H1 (cell line): ENCODE results near the gene RTN4RL1. TPM values are rescaled to one million over a fixed set of nuclear protein-coding genes. Genes with fewer than 3 reads are reported as not detected.
A peak's percentile ranks its signal among the peaks of the same experiment; 100 is the strongest.

ENCODE experiments used
- ASH2L ChIP-seq: fragments of 200-600, 300-600 bp; sonication (generic); IDR thresholded peaks from one replicate; pipeline ENCODE4 v1.7.1; 2017; ENCODE audit warnings: low read length
- BACH1 ChIP-seq: IDR thresholded peaks from 2 replicates; pipeline ENCODE4 v1.6.1; 2012; ENCODE audit warnings: low read length, improper control_type of control experiment
- CHD2 ChIP-seq: IDR thresholded peaks from 2 replicates; pipeline ENCODE4 v1.6.1; 2012; ENCODE audit warnings: low read length, improper control_type of control experiment
- EZH2 ChIP-seq: fragments of 200-600 bp; sonication (generic); IDR thresholded peaks from 2 replicates; pipeline ENCODE4 v1.7.1; 2012; ENCODE audit warnings: low read depth, mild to moderate bottlenecking, moderate library complexity, low read length, inconsistent platforms; ENCODE audit not compliant: severe bottlenecking
- GTF2F1 ChIP-seq: IDR thresholded peaks from 2 replicates; pipeline ENCODE4 v1.6.1; 2012; ENCODE audit warnings: low read depth, low read length, improper control_type of control experiment, borderline replicate concordance
- KDM5A ChIP-seq: fragments of 200-600 bp; IDR thresholded peaks from 2 replicates; pipeline ENCODE4 v1.7.1; 2012; ENCODE audit warnings: mild to moderate bottlenecking, low read length, inconsistent platforms, mixed read lengths
- MAFK ChIP-seq: IDR thresholded peaks from 2 replicates; pipeline ENCODE4 v1.6.1; 2012; ENCODE audit warnings: low read depth, mild to moderate bottlenecking, improper control_type of control experiment, low read length
- SUZ12 ChIP-seq: fragments of 200-600 bp; sonication (generic); IDR thresholded peaks from 2 replicates; pipeline ENCODE4 v1.6.1; 2012; ENCODE audit warnings: mild to moderate bottlenecking, inconsistent platforms, low read length, moderate library complexity, mixed read lengths
- TEAD4 ChIP-seq: IDR thresholded peaks from 2 replicates; pipeline ENCODE4 v1.6.1; 2012; ENCODE audit warnings: low read depth, low read length, inconsistent platforms, mixed read lengths
- polyA plus RNA-seq, 7 experiments: library from polyadenylated mRNA; depleted of rRNA in 3 of 7; stranded (reverse) in 5 of 7; unstranded in 2 of 7; fragments of >200 nt in 5 of 7; fragments of 200-250 nt in 2 of 7; gene quantifications; 1 replicate in 5 of 7; 2 replicates in 1 of 7; 4 replicates in 1 of 7; pipeline versions ENCODE4 v1.2.1 to v1.2.3, GENCODE V29; 2011 to 2013; ENCODE audit warnings: missing spikeins in 2 of 7, mixed read lengths in 2 of 7
- total RNA-seq: library from RNA; stranded (reverse); fragmentation: NEBNext Ultra II Directional; extraction: Animal tissue kit (Norgen Biotek cat#: 25700); gene quantifications from 2 replicates; pipeline ENCODE4 v1.2.1, GENCODE V29; 2021
- TF ChIP-seq, protein P1 (sequence below): IDR thresholded peaks from 2 replicates; pipeline ENCODE4 v1.6.1; 2012; ENCODE audit warnings: low read length, inconsistent platforms

Gene RTN4RL1
- total and polyA plus RNA-seq, 2 of the 8 experiments (the other 6 are each of a cell fraction or from before 2014, with no cell fraction given) = 0.09 TPM; not detected in 1

DNA sequence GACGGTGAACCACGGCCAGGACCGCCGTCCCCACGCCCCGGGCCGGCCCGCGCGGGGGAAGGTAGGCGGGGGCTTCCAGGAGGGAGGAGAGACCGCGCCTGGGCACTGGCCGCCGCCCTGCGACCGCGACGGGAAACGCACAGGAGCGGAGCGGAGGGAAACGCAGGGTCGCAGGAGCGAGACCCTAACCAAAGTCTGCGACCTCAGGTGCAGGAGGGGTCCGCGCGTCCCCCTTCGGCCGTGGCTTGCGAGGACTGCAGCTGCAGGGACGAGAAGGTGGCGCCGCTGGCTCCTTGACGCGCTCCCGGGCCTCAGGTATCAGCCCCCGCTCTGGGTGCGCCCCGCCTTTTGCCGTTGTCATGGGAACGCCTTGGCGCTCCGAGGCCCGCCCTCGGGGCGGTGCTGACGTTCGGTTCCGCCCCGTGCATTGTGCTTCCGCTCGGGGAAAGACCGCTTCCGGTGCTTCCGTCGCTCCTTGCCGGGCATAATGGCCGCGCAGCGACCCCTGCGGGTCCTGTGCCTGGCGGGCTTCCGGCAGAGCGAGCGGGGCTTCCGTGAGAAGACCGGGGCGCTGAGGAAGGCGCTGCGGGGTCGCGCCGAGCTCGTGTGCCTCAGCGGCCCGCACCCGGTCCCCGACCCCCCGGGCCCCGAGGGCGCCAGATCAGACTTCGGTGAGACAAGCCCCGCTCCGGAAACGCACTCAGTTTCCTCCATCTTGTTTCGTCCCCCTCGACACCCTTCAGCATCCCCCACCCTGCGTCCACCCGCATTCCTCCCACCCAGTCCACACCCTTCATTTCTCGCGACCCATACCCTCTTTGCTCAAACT lies 16.6 kb upstream of the RTN4RL1 start, which contains the start of gene OVCA2 (continued):
- TF ChIP-seq ASH2L = peak; percentile 78
- no peak for TF ChIP-seq MAFK
- TF ChIP-seq TEAD4 = no peak
- TF ChIP-seq BACH1 = no peak
- peak; percentile 80; the same call in 1 of the 2 replicates for TF ChIP-seq GTF2F1
- TF ChIP-seq, protein P1, sequence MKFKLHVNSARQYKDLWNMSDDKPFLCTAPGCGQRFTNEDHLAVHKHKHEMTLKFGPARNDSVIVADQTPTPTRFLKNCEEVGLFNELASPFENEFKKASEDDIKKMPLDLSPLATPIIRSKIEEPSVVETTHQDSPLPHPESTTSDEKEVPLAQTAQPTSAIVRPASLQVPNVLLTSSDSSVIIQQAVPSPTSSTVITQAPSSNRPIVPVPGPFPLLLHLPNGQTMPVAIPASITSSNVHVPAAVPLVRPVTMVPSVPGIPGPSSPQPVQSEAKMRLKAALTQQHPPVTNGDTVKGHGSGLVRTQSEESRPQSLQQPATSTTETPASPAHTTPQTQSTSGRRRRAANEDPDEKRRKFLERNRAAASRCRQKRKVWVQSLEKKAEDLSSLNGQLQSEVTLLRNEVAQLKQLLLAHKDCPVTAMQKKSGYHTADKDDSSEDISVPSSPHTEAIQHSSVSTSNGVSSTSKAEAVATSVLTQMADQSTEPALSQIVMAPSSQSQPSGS = no peak
- no peak for TF ChIP-seq CHD2
- peak; percentile 75; the same call in 1 of the 2 replicates for TF ChIP-seq KDM5A
- TF ChIP-seq SUZ12 = 0 out of 2 replicates have a peak, but pooled peaks have one; percentile 25
- TF ChIP-seq EZH2 = no peak
